LNCaP clone FGC (cell line): ENCODE measurements around the gene ZCCHC10.
"Not testable (repeated sequence)": the region's sequence is repeated elsewhere in the genome, so short reads cannot be mapped to it uniquely, and the experiment has no call there.

Source experiments
- DNase-seq: peaks from one replicate; pipeline ENCODE4 v3.0.0-alpha.2; 2011; ENCODE audit warnings: low read depth
- H3K4me3 ChIP-seq: 2 replicates; pipeline ENCODE4 v1.5.1; 2011; ENCODE audit warnings: mild to moderate bottlenecking, low read depth, low read length, control low read depth
- CTCF ChIP-seq: IDR thresholded peaks from 2 replicates; pipeline ENCODE4 v1.5.1; 2012; ENCODE audit warnings: mild to moderate bottlenecking; ENCODE audit not compliant: control insufficient read depth, insufficient read depth; ENCODE audit errors: extremely low read depth

Gene ZCCHC10

GRCh38 chr5:133041910-133042309 is 15.6 kb upstream of the ZCCHC10 start:
- no peak for TF ChIP-seq CTCF
- DNase-seq = no peak
- H3K4me3 ChIP-seq = no peak overlapping the region

DNA sequence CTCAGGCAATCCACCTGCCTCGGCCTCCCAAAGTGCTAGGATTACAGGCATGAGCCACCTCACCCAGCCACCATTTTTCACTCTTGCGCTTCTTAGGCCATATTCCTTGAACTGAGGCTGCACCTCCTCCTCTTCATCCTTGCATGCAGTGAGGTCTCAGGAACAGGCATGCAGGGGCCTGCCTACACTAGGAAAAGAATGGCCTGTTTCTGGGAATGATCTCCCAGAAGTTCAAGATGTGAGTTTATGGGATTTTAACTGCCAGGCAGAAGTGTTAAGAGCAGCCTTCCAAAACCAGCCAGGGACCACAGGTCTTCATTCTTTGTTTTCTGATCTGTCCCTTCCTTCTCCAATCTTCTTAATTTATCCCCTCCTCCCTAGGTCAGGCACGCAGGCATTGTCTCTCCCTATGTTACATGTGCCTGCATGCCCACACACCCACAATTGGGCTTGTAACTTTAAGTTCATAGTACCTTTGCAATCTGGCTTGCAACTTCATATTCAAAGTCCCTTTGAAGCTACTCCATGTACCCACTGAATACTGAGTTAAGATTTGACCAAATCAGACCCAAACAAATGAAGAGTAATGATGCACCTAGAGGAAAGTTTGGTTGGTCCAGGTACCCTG is 14.9 kb upstream of the ZCCHC10 start:
- no peak for TF ChIP-seq CTCF
- no peak overlapping the region for H3K4me3 ChIP-seq
- no peak for DNase-seq

- not testable (repeated sequence) for DNase-seq, H3K4me3 ChIP-seq
Measured at GRCh38 chr5:133036677-133037076, 10.3 kb upstream of the ZCCHC10 start.

DNA sequence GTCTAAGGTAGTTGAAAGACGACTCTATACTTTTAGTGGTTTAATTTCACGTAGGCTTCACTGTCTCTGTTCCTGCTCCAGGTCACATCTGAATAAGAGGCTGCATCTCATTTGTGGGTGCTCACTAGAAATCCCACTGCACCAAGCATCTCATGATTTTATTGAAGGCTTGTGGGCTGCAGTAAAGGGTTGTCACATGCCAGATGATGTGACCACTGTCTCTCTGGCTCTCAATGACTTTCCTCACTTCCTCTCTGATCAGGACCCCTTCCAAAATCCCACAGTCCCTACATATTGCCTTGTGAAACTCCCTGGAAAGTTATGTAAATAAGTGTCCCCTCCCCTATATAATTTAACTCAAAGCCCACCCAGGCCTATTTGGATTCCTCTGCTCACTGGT is 8.9 kb upstream of the ZCCHC10 start:
- DNase-seq = no peak
- H3K4me3 ChIP-seq = no peak overlapping the region
- TF ChIP-seq CTCF = no peak

DNA sequence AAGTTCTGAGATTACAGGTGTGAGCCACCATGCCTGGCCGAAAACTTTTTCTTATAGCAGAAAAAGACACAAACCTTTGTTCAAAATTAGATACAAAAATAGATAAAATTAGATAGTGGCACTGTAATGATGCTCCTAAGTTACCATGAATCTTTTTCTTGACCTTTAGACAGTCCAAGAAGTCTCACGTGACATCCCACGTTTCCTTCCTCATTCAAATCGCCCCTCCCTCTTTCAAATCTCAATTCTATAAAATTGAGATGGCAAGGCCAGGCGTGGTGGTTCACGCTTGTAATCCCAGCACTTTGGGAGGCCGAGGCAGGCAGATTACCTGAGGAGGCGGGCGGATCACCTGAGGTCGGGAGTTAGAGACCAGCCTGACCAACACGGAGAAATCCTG is 7.7 kb upstream of the ZCCHC10 start:
- no peak for DNase-seq
- no peak overlapping the region for H3K4me3 ChIP-seq
- no peak for TF ChIP-seq CTCF

- DNase-seq = no peak
- no peak overlapping the region for H3K4me3 ChIP-seq
- no peak for TF ChIP-seq CTCF
Measured at GRCh38 chr5:133032852-133033742, 6.7 kb upstream of the ZCCHC10 start.

GRCh38 chr5:133030343-133031005 is 4.1 kb upstream of the ZCCHC10 start:
- no peak for TF ChIP-seq CTCF
- DNase-seq = no peak
- H3K4me3 ChIP-seq = no peak overlapping the region
